HG03280 (cell line): Measurements from ENCODE around the gene ARRB1.
"Not testable (repeated sequence)": the region's sequence is repeated elsewhere in the genome, so short reads cannot be mapped to it uniquely, and the experiment has no call there.

Source experiments
- ATAC-seq: cut with Tn5 transposase; IDR thresholded peaks from one replicate; pipeline ENCODE4 v1.9.1; 2021; ENCODE audit warnings: mild to moderate bottlenecking, moderate library complexity; ENCODE audit not compliant: unreplicated experiment

The ARRB1 gene

DNA sequence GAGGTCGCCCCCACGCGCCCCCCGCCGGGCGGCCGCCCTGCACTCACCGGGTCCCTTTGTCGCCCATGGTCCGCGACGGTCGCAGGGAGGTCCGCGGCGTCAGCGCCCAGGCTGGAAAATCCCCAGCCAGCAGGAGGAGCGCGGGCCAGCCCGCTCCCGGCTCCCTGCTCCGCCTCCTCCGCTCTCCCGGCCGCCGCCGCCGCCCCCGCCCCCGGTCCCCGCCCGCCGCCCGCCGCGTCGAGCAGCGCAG lies at the start of gene ARRB1:
TSS of gene ARRB1 (minus strand) at position 121 of the 250 bp plus-strand sequence. CDS start at position 67, 54 bp downstream.
- no peak for ATAC-seq

DNA sequence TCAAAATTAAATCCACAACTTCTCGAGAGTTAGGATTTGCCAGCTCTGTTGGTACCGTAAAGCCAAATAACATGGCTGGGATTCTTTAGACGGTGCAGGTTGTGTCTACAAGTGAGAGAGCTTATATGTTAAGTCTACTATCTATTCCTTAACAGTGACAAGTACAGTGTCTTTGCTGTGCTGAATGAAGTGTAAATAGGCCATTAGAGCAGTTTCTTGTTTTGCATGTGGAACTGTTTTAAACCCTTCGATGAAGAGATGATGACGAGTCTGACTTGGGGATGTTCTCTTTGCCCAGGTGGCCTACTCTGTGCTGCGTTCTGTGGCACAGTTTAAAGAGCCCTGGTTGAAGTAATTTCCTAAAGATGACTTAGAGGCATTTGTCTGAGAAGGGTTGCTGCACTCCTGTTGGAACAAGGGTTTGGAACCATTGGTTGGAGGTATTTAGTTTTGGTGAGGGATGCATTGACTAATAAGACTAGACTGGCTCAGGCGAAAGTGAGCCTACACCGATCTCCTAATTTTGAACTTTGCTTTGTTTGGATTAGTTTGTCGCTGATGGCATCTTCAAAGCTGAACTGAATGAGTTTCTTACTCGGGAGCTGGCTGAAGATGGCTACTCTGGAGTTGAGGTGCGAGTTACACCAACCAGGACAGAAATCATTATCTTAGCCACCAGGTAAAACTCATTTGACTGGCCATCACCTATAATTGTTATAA lies 48.8 kb upstream of the ARRB1 start:
- ATAC-seq, result no peak

DNA sequence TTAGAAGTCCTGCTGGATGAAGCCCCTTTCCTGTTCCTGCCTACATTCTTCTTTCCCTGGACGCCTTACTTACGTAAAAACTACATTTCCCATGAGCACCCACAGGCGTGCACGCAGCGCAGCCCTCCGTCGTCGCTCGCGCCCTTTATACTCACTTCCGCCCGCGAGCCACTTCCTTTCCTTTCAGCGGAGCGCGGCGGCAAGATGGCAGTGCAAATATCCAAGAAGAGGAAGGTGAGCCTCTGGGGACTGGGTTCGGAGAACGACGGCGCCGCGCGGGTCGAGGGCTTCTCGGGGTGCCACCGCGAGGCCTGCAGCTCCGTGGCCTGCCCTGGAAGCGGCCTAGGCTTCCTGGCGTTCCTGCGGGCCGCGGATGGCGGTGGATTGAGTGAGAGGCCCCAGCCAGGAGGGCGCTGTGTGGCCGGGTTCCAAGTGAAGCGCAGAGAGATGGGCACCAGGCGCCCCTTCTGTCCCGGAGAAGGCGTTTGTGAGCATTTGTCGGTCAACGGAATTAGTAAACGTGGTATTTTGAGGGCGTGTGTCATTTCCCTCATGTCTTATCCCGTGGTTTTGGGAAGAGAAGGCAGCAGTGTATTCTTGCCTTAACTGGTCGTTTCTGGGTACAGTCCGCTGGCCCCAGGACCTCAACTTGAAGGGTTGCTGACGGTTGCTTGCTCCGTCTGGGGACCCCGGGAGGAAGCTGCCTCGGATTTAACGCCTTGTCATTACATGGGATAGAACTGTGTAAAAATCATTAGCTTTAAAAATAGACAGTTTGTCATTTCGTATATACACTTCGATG lies 48.1 kb upstream of the ARRB1 start, which contains the start of gene RPS3:
TSS of gene RPS3 (plus strand) at position 175 of the 802 bp plus-strand sequence. CDS start at position 205, 30 bp downstream.
- peak; percentile 91 for ATAC-seq

DNA sequence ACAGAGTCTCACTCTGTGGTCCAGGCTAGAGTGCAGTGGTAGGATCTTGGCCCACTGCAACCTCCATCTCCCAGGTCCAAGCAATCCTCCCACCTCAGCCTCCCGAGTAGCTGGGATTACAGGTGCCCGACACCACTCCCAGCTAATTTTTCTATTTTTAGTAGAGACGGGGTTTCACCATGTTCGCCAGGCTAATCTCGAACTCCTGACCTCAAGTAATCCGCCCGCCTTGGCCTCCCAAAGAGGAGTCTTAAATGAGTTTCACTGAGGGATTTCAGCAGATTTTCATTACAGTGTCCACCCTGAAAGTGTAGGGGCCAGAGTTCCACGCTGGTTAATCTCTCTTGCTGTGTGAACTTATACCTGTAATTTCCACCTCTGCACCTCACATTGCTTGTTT lies 47.4 kb upstream of the ARRB1 start:
- no peak for ATAC-seq

DNA sequence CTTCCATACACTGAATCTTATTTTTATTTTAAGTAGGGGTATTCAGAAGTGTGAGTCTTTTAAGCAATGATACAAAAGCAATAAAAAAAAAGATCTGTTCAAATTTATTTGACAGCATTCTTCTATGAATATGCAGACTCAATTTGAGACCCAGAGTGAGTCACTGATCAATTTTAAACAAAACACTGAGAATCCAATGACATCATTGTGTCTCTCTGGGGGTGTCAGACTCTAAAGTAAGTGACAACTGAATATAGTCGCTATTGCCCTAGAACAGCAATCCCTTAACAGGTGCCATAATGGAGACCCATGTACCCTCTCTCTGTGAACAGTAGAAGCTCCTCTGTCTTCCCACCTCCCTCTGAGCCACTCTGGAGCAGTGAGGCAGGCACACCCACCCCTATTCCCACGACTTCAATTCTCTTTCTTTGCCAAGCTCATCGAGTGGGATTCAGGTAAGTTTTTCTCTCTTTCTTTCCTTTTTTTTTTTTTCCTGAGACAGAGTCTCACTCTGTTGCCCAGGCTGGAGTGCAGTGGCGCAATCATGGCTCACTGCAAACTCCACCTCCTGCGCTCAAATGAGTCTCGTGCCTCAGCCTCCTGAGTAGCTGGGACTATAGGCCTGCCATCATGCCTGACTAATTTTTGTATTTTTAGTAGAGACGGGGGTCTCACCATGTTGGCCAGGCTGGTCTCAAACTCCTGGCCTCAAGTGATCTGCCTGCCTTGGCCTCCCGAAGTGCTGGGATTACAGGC lies 42.8 kb upstream of the ARRB1 start:
- no peak for ATAC-seq

DNA sequence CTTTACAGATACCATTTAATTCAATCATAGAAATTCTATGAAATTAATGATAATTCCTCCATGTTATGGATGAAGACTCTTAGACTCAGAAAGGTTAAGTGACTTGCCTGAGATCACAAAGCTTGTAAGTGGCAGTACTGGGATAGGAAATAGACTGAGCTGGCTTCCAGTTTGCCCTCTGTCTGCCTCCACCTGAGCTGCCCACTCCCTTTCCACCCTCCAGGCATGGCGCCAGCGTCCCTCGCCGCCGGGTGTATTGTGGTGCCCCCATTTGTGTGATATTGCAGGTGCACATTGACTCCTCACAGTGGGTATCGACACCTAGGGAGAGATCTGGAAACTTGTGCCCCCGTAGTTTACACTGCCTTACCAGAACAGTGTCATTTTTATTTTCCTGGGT lies 38.5 kb upstream of the ARRB1 start:
- ATAC-seq, result no peak

DNA sequence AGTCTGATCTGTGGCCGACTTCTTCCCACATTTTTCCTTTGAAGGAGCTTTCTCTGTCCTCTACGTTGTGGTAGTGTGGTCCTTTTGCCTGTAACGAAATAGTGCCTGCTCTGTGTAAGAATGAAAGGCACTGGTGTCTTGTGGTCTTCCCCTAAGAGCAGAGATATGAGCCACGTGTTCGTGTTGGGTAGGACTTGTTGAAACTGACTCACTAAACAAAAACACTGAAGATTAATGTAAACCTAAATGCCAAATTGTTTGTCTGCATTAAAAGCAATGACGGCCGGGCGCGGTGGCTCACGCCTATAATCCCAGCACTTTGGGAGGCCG lies 37.8 kb upstream of the ARRB1 start:
- ATAC-seq, result no peak

DNA sequence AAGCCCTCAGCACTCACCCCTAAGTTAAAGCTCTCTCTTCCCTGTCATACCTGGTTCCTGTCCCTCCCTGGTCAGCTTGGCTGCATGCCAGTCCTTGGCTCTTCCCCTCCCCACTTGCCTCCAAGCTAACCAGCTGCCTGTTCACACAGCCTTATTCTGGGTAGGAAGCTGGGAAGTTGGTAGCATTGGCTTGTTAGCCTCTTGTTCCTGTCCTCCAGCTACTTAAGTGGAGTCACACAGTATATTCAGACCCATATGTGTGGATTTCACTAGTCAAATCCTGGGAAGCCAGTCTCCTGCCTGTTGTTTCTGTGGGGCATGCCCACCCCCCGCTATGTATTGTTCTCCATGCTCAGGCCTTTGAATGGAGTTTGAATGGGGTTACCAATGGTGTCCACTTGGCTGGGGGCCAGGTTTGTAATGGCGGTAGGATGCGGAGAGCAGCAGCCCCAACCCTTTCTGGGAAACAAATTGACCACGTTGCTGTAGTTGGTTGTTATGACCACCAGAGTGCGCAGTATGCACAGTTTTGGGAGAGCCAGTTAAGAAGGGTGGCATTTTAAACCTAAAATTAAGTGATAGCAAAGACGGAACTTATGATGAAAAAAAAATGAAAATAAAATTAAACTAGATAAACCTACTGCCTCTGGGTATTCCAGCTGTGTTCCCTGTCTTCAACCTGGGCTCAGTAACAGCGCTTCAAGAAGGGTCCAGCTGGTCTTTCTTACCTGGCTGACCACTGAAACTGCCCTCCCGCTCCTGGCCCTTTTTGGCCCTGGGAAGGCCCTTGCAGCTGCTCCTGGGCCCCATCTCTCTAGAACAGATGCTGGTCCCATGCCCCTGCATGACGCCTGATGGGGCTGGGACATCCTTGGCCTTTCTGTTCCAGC lies 37.2 kb upstream of the ARRB1 start:
- peak; percentile 54 for ATAC-seq

DNA sequence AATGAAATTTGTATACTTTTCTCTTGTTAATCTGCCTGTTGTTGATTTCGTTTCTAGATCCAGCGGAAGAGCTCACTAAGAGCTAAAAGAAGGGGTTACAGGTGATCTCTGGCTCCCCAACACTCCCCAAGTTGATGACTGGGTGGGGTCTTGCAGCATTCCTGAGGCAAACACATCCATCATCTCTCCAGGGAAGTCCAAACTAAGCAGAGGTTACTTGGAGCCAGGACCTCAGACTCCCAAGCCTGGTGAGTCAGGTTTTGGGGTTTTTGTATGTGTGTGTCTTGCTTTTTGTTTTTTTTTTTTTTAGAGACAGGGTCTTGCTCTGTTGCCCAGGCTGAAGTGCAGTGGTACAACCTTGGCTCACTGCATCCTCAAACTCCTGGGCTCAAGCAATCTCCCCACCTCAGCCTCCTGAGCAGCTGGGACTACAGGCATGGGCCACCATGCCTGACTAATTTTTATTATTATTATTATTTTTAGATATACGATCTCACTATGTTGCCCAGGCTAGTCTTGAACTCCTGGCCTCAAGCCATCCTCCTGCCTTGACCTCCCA lies 36.4 kb upstream of the ARRB1 start:
- ATAC-seq, result no peak

DNA sequence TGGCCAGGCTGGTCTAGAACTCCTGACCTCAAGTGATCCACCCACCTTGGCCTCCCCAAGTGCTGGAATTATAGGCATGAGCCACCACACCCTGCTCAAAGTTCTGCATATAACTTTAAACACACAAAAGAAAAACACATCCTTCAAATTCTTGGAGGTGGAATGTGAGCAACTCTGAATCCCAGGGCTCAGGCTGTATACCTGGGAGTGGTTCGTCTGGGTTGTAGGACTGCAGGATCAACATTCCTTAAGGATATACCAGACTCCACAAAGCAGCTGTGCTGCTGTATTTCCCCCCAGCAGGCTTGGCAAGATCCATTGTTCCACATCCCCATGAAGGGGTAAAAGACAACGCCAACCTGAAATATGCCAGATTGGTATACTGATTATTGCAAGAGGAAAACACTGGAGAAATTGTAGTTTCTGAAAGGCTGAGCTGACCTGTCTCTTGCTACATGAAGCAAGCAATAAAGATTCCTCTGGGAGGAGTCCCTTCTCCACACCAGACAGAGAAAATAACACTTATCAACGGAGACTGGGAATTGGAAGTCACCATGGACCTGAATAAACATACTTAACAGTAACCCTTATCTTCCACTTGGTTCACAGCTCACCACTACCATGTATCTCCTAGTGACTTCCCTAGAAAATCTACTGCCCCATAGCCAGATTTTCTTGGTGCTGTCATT lies 35.6 kb upstream of the ARRB1 start:
- no peak for ATAC-seq

DNA sequence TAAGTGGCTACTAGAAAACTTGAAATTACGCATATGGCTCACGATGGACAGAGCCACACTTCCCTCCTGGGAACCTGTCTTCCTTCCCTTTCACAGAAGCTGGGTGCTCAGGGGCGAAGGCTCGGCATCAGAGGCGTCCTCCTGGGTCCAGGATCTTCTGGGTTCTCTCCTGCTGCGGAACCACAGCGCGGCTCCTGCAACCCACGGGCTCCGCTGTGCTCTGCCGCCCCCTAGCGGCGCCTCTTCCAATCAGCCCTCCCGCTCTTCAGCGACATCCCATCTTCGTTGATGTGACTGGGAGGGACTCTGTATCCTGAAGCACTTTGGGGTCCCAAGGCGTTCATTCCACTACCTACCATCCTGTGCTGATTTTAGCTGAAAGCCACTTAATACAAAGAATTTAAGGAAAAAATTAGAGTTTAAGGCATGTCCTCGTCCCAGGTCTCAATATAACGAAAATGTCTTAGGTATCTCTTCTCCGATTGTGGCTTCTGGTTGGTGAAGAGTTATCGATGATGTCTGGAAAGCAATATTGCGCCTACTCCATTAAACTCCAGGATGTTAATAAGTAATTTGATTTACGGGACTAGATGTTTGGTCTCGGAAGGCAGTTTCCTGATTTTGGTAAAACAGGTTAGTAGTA lies 33.1 kb upstream of the ARRB1 start:
- no peak for ATAC-seq

DNA sequence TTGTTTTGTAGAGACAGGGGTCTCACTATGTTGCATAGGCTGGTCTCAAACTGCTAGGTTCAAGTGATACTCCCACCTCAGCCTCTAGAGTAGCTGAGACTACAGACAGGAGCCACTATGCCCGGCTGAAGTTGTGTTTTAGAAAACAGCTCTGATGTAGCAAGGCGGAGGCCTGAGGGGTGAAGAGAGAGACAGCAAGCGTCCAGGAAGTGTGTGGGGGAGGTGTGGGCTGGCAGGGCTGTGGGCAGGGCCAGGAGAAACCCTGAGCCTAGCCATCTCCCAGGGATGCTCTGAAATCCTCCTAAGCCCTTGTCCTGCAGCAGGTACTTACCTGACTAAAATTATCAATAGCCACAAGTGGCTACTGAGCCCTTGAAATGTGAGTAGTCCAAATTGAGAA lies 31.8 kb upstream of the ARRB1 start:
- no peak for ATAC-seq

DNA sequence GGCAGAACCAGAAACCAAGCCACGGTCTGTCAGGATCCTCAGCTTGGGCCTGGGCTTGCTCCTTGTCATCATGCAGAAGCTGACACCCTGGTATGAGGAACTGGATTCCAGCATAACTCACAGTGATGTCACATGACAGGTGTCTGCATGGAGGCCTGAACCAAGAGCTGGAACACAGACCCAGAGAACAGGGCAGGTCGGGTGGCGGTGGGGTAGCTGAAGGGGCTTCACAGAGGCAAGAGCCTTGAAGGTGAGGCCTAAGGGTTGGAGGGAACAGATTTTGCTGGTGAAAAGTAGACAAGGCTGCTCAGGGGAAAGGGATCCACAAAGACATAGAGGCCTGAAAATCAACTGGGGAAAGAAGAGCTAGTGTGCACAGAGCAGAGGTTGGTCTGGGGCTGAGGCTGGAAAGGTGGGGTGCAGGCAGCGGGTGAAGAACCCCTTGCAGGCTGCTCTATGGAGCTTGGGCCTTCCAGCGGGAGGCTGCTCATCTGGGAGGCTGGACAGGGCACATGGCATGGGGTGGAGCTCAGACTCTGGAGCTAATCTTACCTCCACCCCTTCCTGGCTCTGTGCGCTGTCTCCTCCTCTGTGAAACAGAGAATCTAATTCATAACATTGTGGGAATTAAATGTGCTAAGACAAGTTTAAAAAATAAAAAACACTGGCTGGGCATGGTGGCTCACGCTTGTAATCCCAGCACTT lies 29.4 kb upstream of the ARRB1 start:
- ATAC-seq, result no peak

DNA sequence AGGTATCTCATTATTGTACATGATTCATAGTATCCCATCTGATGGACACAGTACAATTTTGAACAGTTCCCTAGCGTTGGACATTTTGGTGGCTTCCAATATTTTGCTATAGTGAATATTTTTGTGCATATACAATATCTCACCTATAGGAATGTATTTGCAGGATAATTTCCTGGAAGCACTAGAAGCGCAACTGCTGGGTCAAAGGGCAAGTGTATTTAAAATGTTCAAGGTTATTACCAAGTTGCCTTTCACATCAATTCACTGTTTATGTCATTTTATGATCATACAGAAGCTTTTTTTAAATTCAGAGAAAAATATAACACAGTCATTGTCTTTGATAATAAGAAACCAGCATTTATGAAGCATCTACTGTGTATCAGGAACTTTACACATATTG lies 28.8 kb upstream of the ARRB1 start:
- no peak for ATAC-seq

DNA sequence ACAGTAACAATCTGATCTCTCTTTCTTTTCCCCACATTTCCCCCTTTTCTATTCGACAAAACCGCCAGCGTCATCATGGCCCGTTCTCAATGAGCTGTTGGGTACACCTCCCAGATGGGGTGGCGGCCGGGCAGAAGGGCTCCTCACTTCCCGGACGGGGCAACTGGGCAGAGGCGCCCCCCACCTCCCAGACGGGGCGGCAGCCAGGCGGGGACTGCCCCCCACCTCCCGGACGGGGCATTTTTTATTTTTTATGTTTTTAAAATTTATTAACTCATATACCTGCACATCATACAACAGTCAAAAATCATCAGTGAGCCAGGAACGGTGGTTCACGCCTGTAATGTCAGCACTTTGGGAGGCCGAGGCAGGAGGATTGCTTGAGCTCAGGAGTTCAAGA lies 27.3 kb upstream of the ARRB1 start:
- not testable (repeated sequence) for ATAC-seq

DNA sequence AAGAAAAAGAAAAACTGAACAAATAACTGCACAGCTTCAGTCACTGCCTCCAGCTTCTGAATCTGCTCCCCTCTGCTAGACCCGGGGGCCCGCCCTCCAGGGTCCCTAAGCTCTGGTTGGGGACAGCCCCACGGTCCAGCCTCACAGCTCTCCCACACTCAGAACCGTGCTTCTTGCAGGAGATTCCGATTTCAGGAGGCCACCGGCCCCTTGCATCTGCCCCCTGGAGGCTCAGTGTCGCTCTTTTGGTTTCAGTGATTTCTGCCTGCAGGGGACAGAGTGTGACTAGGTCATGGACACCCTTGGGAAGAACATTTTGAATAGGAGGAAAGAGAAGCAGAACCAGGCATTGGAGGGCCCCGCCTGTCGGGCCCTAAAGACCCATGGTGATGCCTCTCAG lies 24.7 kb upstream of the ARRB1 start:
- ATAC-seq, result no peak

DNA sequence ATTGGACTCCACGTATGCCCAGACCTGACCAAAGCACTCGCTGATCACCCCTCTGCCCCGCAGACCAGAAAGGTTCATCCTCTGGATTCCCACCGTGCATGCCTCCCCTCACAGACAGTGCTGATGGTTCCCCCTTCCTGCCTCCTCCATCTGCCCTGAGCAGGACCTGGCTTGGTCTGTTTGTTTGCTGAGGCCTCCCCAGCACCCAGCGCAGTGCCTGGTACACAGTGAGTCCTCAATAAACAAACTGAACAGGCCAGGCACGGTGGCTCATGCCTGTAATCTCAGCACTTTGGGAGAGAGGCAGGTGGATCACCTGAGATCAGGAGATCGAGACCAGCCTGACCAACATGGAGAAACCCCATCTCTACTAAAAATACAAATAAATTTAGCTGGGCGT lies 24.2 kb upstream of the ARRB1 start:
- ATAC-seq, result no peak

DNA sequence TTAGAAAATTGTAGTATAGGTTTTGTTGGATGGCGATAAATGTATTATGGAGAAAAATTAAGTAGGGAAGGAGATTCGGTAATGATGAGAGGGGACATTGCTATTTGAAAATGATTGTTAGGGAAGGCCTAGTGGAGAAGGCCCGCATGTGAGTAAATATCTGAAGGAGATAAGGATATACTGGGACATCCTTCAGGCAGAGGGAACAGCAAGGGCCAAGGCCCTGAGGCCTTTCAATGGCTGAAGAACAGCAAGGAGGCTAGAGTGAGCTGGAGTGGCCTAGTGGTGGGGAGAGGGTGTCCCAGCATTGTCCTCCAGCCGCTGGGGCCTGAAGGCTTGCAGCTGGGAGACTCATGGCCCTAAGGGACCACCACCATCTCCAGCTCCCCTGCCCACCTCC lies 23.2 kb upstream of the ARRB1 start:
- ATAC-seq, result no peak

DNA sequence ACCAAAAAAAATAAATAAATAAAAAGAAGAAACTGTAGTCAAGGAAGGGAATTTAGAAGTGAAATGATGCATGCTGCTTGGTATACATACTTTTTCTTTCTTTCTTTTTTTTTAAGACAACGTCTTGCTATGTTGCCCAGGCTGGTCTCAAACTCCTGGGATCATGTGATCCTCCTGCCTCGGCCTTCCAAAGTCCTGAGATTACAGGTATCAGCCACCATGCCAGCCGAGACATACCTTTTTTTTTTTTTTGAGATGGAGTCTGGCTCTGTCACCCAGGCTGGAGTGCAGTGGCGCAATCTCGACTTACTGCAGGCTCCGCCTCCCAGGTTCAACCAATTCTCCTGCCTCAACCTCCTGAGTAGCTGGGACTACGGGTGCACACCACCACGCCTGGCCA lies 21.7 kb upstream of the ARRB1 start:
- ATAC-seq, result no peak
